Mononuclear cell (primary cell): ENCODE measurements around the gene PLA2G4A. TPM values are rescaled to one million over a fixed set of nuclear protein-coding genes. Genes with fewer than 3 reads are reported as not detected.

Experiments used
- H3K27me3 ChIP-seq: 2 replicates; pipeline ENCODE4 v1.6.0; 2011; ENCODE audit warnings: low read length, control low read depth; ENCODE audit not compliant: insufficient read depth
- H3K4me1 ChIP-seq: 2 replicates; pipeline ENCODE4 v1.5.1; 2011; ENCODE audit warnings: mild to moderate bottlenecking, low read length, control low read depth; ENCODE audit not compliant: insufficient read depth
- H3K4me3 ChIP-seq: 2 replicates; pipeline ENCODE4 v1.5.1; 2011; ENCODE audit warnings: mild to moderate bottlenecking, low read length, moderate library complexity
- H3K9me3 ChIP-seq: 2 replicates; pipeline ENCODE4 v1.5.1; 2011; ENCODE audit warnings: low read depth, mild to moderate bottlenecking, control low read depth, low read length
- total RNA-seq: library from RNA; depleted of rRNA; stranded (reverse); fragments of >200 nt; gene quantifications from one replicate; pipeline ENCODE4 v1.2.3, GENCODE V29; 2012

PLA2G4A gene
- total RNA-seq, 1 donor = 2.2 TPM

DNA sequence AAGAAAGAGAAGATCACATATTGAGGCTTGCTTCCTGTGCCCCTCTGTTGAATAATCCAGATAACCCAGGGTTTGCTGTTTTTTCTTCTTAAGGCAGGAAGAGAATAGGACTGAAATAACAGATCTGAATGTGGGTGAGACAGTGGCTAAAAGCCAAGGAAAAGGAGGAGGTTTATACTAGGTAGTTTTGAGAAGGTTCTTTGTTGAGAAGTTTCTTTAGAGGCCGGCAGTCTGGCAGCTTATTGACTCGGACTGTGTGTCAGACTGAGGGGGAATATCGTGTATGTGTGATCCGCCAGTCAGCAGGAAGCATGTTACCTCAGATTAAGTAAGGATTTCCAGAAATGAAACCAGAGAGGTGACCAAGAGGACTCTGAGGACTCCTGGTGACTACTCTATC is 119.8 kb downstream of the PLA2G4A start:
- H3K9me3 ChIP-seq = no peaks in the 10 kb centered on the region
- H3K4me3 ChIP-seq = no peak overlapping the region
- H3K4me1 ChIP-seq = no peaks in the 10 kb centered on the region
- H3K27me3 ChIP-seq = no peaks in the 10 kb centered on the region

DNA sequence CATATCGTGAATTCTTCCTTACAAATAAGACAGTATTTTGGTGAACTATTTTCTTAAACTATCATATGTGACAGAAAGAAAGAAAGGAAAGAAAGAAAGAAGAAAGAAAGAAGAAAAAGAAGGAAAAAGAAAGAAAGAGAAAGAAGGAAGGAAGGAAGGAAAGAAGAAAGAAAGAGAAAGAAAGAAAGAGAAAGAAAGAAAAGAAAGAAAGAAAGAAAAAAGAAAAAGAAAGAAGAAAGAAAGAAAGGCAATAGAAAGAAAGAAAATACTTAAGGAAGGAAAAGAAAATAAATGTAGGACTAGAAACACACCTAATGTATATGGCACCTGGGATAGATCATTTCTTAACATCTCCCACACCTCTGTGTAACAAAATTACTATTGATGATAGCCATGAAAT is 120.4 kb downstream of the PLA2G4A start:
- Histone ChIP-seq H3K4me1 (no peaks in the 10 kb centered on the region), H3K27me3 (no peaks in the 10 kb centered on the region), H3K9me3 (no peaks in the 10 kb centered on the region), H3K4me3 (no peak overlapping the region)

GRCh38 chr1:186950547-186950946 is 121.8 kb downstream of the PLA2G4A start:
- Histone ChIP-seq H3K4me1 (no peaks in the 10 kb centered on the region), H3K9me3 (no peaks in the 10 kb centered on the region), H3K4me3 (no peak overlapping the region), H3K27me3 (no peaks in the 10 kb centered on the region)

DNA sequence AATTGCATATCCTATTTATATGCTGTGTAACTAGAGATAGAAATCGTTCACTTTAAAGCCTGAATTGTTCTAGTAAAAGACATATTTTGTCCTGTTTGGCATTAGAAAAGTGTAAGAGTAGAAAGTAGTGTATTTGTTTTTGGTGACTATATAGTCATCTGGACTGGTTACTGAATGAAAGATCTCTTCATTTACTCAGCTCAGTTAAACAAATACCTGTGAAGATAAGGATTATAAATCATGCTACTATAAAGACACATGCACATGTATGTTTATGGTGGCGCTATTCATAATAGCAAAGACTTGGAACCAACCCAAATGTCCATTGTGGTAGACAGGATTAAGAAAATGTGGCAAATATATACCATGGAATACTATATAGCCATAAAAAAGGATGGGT is 125.1 kb downstream of the PLA2G4A start:
- H3K9me3 ChIP-seq = no peaks in the 10 kb centered on the region
- H3K4me3 ChIP-seq = no peak overlapping the region
- H3K4me1 ChIP-seq = no peaks in the 10 kb centered on the region
- no peaks in the 10 kb centered on the region for H3K27me3 ChIP-seq

DNA sequence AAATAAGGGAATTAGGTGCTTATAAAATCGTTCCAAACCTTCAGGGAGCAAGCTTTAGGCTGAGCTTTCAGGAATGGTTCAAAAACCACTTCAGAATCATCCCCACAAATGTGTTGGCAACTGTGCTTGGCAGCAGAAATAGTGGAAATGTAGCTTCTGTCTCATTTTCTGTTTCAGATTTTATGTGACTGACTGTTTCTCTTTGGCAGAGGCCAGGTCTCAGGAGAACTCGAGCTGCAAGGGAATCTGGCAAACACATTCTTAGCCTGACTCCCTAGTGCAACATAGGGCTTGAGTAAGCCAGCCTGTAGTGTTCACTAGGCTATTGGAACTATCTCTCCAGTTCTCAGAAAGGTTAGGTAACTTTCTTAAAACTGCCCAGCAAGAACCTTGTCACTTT is 128.6 kb downstream of the PLA2G4A start:
- no peaks in the 10 kb centered on the region for H3K4me1 ChIP-seq
- H3K9me3 ChIP-seq = no peaks in the 10 kb centered on the region
- H3K27me3 ChIP-seq = no peaks in the 10 kb centered on the region
- no peak overlapping the region for H3K4me3 ChIP-seq

DNA sequence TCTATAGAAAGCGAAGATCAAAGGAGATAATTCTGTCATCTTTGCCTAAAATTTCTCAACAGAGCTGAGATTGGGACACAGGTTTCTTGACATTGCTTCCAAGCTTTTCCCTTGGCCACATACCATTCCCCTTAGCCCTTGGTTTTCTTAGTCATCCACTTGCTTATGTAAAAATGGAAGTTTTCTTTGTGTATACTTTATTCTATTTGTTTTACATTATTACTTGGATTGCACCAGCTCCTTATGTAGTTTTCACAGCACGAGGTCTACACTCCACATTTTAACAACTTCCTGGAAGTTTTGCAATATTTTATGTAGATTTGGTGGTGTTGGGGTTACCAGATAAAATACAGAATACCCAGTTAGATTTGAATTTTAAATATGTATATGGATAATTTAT is 129.8 kb downstream of the PLA2G4A start:
- Histone ChIP-seq H3K9me3 (no peaks in the 10 kb centered on the region), H3K27me3 (no peaks in the 10 kb centered on the region), H3K4me1 (no peaks in the 10 kb centered on the region), H3K4me3 (no peak overlapping the region)

- no peaks in the 10 kb centered on the region for H3K27me3 ChIP-seq
- H3K4me3 ChIP-seq = no peak overlapping the region
- H3K4me1 ChIP-seq = no peaks in the 10 kb centered on the region
- H3K9me3 ChIP-seq = no peaks in the 10 kb centered on the region
Measured at GRCh38 chr1:186960861-186961260, 132.1 kb downstream of the PLA2G4A start.

DNA sequence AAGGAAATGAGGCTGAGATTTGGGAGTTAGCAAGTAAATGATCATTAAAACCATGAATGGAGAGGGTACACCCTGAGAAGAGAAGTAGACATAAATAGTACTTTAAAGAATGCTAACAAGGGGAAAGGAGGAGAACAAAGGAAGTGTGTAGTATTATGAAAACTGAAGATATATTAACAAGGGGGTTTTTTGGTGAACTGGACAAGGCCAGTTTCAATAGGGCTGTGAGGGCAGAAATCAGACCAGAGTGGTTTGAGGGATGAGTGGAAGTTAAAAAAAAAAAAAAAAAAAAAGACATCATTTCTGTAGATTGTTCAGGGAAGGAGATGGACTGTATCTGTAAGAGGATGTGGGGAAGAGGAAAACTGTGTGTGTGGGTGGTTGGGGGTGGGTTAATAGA is 137.1 kb downstream of the PLA2G4A start:
- H3K4me3 ChIP-seq = no peak overlapping the region
- no peaks in the 10 kb centered on the region for H3K4me1 ChIP-seq
- H3K27me3 ChIP-seq = no peaks in the 10 kb centered on the region
- no peaks in the 10 kb centered on the region for H3K9me3 ChIP-seq

DNA sequence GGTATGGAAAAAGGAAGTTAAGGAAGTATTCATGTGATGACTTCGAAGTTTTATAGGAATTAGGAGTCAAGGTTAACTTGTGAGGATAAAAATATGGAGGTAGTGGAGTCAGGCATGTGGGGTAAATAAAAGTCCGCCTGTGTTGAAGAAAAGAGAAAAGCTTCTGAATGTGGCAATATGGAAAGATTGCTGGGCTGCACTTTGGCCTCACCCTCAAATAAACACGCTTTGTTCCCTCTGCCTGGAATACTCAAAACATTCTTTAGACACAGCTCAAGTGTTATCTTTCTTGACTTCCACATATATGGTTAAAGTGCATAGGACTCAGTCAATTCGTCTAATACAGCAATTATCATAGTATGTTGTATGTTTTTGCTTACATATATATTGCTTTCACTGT is 137.7 kb downstream of the PLA2G4A start:
- no peaks in the 10 kb centered on the region for H3K4me1 ChIP-seq
- H3K9me3 ChIP-seq = no peaks in the 10 kb centered on the region
- H3K4me3 ChIP-seq = no peak overlapping the region
- H3K27me3 ChIP-seq = no peaks in the 10 kb centered on the region

GRCh38 chr1:186967656-186968394 is 139.1 kb downstream of the PLA2G4A start:
- H3K4me3 ChIP-seq = no peak overlapping the region
- H3K4me1 ChIP-seq = no peaks in the 10 kb centered on the region
- H3K27me3 ChIP-seq = no peaks in the 10 kb centered on the region
- no peaks in the 10 kb centered on the region for H3K9me3 ChIP-seq

GRCh38 chr1:186974774-186975181 is 146.0 kb downstream of the PLA2G4A start:
- Histone ChIP-seq H3K27me3 (no peaks in the 10 kb centered on the region), H3K4me3 (no peak overlapping the region), H3K9me3 (no peaks in the 10 kb centered on the region), H3K4me1 (peaks cover 11% of the 10 kb centered on the region)

- Histone ChIP-seq H3K27me3 (no peaks in the 10 kb centered on the region), H3K4me1 (peaks cover 11% of the 10 kb centered on the region), H3K9me3 (no peaks in the 10 kb centered on the region), H3K4me3 (no peak overlapping the region)
Measured at GRCh38 chr1:186975220-186975619, 146.5 kb downstream of the PLA2G4A start.

DNA sequence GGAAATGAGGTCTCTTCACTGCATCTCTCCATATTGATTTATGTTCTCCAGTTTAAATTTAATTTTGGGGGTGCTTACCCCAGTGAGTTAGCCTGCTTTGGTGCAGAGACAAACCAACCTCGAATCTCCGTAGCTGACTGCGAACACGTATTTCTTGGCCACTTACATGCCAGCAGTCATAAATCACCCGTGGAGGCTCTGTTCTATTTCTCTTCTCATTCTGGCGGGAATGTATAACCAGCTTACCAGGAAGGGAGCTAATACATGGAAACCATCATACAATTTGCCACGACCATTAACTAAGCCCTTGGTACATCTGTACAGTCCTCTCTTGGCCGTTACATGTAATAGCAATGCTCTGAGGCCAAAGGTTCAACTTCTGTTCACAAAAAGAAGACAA is 148.0 kb downstream of the PLA2G4A start:
- no peaks in the 10 kb centered on the region for H3K9me3 ChIP-seq
- no peaks in the 10 kb centered on the region for H3K27me3 ChIP-seq
- H3K4me3 ChIP-seq = no peak overlapping the region
- H3K4me1 ChIP-seq = peaks cover 11% of the 10 kb centered on the region

- Histone ChIP-seq H3K27me3 (no peaks in the 10 kb centered on the region), H3K4me3 (no peak overlapping the region), H3K9me3 (no peaks in the 10 kb centered on the region), H3K4me1 (peaks cover 11% of the 10 kb centered on the region)
Measured at GRCh38 chr1:186977266-186977957, 148.7 kb downstream of the PLA2G4A start.

DNA sequence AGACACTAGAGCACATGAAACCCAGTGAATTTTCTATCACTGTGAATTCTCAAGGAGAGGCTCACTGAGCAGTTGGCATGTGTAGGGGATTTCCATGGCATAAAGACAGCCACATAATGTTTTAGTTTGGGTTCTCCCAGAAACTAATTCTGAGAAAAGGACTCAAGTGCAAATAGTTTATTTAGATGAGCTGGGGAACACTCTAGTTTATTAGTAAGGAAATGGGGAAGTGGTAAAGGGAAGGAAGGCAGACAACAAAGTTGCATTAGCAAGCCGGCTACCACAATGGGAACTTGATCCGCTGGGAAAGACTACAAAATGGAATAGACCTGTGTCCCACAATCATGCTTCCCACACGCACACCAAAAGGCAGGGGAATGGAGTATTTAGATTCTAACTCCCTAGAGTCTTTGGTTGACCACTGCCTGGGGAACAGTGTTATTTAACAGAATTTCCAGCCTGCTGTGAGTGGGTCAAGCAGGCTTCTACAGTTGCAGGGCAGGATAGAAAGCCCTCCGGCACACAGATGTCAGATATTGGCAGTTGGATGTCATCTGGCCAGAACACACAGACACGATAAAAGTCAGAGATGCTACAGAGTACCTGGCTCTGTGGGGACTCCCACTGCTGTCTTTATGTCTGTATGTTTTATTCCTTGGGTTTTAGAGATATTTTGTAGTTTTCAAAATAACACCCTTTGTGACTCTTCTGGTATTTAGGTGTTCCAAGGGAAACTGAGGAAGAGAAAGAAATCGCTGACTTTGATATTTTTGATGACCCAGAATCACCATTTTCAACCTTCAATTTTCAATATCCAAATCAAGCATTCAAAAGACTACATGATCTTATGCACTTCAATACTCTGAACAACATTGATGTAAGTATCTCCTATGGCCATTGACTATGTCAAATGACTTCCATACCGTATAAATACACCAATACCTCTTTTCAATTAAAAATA is 150.1 kb downstream of the PLA2G4A start:
- H3K4me1 ChIP-seq = peaks cover 11% of the 10 kb centered on the region
- no peaks in the 10 kb centered on the region for H3K9me3 ChIP-seq
- no peaks in the 10 kb centered on the region for H3K27me3 ChIP-seq
- no peak overlapping the region for H3K4me3 ChIP-seq
